ENCODE data around the gene ELOF1.

ELOF1 gene

GRCh38 chr19:11534948-11535347, 24.1 kb downstream of the ELOF1 start:
- DNase-seq = peak in 1 of 2 donors; percentile 83
- peak overlapping the region; percentile 92 to 98 for H3K27ac ChIP-seq
- no peaks in the 10 kb centered on the region for H3K36me3 ChIP-seq
- no peak overlapping the region for H3K4me3 ChIP-seq
- intact Hi-C loops (cut with DNase I; ENCODE audit: low total_unique reads) = no loop called here
- no peaks in the 10 kb centered on the region for H3K27me3 ChIP-seq
- TF ChIP-seq, protein P1, sequence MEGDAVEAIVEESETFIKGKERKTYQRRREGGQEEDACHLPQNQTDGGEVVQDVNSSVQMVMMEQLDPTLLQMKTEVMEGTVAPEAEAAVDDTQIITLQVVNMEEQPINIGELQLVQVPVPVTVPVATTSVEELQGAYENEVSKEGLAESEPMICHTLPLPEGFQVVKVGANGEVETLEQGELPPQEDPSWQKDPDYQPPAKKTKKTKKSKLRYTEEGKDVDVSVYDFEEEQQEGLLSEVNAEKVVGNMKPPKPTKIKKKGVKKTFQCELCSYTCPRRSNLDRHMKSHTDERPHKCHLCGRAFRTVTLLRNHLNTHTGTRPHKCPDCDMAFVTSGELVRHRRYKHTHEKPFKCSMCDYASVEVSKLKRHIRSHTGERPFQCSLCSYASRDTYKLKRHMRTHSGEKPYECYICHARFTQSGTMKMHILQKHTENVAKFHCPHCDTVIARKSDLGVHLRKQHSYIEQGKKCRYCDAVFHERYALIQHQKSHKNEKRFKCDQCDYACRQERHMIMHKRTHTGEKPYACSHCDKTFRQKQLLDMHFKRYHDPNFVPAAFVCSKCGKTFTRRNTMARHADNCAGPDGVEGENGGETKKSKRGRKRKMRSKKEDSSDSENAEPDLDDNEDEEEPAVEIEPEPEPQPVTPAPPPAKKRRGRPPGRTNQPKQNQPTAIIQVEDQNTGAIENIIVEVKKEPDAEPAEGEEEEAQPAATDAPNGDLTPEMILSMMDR (IDR thresholded peaks at IDR 0.05) = no peak
- H3K9me3 ChIP-seq = no peaks in the 10 kb centered on the region
- peaks cover 0 to 35% (median 19%) of the 10 kb centered on the region in 4 donors for H3K4me1 ChIP-seq

DNA sequence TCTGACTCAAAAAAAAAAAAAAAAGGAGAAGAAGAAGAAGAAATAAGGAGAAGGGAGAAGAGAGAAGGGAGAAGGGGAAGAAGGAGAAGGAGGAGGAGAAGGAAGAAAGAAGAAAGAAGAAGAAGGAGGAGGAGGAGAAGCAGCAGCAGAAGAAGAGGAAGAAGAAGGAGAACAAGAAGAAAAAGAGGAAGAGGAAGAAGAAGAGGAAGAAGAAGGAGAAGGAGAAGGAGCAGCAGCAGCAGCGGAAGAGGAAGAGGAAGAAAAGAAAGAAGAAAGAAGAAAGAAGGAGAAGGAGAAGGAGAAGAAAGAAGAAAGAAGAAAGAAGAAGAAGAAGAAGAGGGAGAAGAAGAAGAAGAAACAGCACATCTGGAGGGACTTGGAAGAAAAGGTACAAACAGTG, 24.5 kb downstream of the ELOF1 start:
- DNase-seq = no peak
- H3K9me3 ChIP-seq = no peaks in the 10 kb centered on the region
- TF ChIP-seq, protein P1 (IDR thresholded peaks at IDR 0.05) = no peak
- peaks cover 0 to 39% (median 18%) of the 10 kb centered on the region in 4 donors for H3K4me1 ChIP-seq
- no peak overlapping the region for H3K4me3 ChIP-seq
- intact Hi-C loops (cut with DNase I; ENCODE audit: low total_unique reads) = no loop called here
- no peaks in the 10 kb centered on the region for H3K27me3 ChIP-seq
- no peaks in the 10 kb centered on the region for H3K36me3 ChIP-seq
- peak overlapping the region; percentile 92 to 98 for H3K27ac ChIP-seq

GRCh38 chr19:11530432-11530831, 28.6 kb downstream of the ELOF1 start:
- TF ChIP-seq, protein P1 (IDR thresholded peaks at IDR 0.05) = peak in 1 of 2 experiments; percentile 23
- Histone ChIP-seq H3K4me1 (peaks cover 0 to 44% (median 20%) of the 10 kb centered on the region in 4 donors), H3K27me3 (no peaks in the 10 kb centered on the region), H3K9me3 (no peaks in the 10 kb centered on the region), H3K36me3 (no peaks in the 10 kb centered on the region), H3K4me3 (no peak overlapping the region), H3K27ac (peak overlapping the region; percentile 81 to 88)
- DNase-seq = peak; percentile 53 to 90
- intact Hi-C loops (cut with DNase I; ENCODE audit: low total_unique reads) = no loop called here

GRCh38 chr19:11528551-11529341, 30.3 kb downstream of the ELOF1 start, which contains the start of gene ECSIT:
TSS of gene ECSIT (minus strand) at chr19:11529134. CDS start at chr19:11519170, 9,964 bp downstream.
- DNase-seq = peak; percentile 98 to 99
- Histone ChIP-seq H3K4me3 (peak within 1 kb of the TSS; percentile 77 to 85), H3K27ac (peak within 1 kb of the TSS; percentile 81 to 88), H3K9me3 (no peaks in the 10 kb centered on the region), H3K36me3 (peaks cover 0 to 14% (median 0%) of the 10 kb centered on the region in 3 donors), H3K27me3 (no peaks in the 10 kb centered on the region), H3K4me1 (peaks cover 0 to 31% (median 15%) of the 10 kb centered on the region in 4 donors)
- TF ChIP-seq, protein P1 (IDR thresholded peaks at IDR 0.05) = peak in 1 of 2 experiments; percentile 20
- intact Hi-C loops (cut with DNase I; ENCODE audit: low total_unique reads) = no loop called here

GRCh38 chr19:11519138-11519537, 39.9 kb downstream of the ELOF1 start:
- H3K4me1 ChIP-seq = no peaks in the 10 kb centered on the region
- H3K27me3 ChIP-seq = no peaks in the 10 kb centered on the region
- no peak overlapping the region for H3K27ac ChIP-seq
- H3K4me3 ChIP-seq = no peak overlapping the region
- no peak for DNase-seq
- TF ChIP-seq, protein P1 (IDR thresholded peaks at IDR 0.05) = no peak
- no peaks in the 10 kb centered on the region for H3K9me3 ChIP-seq
- intact Hi-C loops (cut with DNase I; ENCODE audit: low total_unique reads) = no loop called here
- H3K36me3 ChIP-seq = peaks cover 9 to 88% (median 53%) of the 10 kb centered on the region in 3 donors
